ENCODE data around the gene POU4F1. TPM values are rescaled to one million over a fixed set of nuclear protein-coding genes. Genes with fewer than 3 reads are reported as not detected.
A peak's percentile ranks its signal among the peaks of the same experiment; 100 is the strongest.

The POU4F1 gene
- polyA plus RNA-seq, 1 donor from 2014 or later = not detected

DNA sequence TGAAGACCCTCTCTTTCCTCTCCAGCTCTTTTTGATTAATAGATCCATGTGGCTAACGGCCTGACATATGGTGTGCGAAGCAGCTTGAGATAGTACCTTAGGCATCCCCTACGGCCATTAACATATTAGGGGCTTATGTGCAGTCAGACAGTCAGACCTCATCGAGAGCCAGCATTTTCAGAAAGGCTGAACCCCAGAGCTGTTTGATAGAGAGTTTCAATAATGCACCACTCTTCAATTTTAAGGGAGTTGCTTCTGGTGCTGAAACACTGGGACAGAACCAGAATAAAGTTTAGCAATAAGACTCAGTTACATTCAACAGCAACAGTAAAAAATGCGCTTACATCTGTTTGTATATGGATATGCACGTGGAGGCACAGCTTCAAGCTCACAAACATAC lies 10.8 kb downstream of the POU4F1 start:
- Histone ChIP-seq H3K4me2 (ENCODE audit: low read length) (no peak overlapping the region), H3K9me3 (ENCODE audit: low read length) (peaks cover under 1% of the 10 kb centered on the region), H2AFZ (ENCODE audit: low read depth, low read length) (no peak overlapping the region), H3K79me2 (replicated peaks; ENCODE audit: insufficient read depth, low read length) (no peaks in the 10 kb centered on the region), H4K20me1 (ENCODE audit: insufficient read depth) (no peaks in the 10 kb centered on the region), H3K36me3 (ENCODE audit: insufficient read depth, low read length) (no peaks in the 10 kb centered on the region), H3K27me3 (ENCODE audit: insufficient read depth, low read depth, low read length) (peaks cover 100% of the 10 kb centered on the region), H3F3A (ENCODE audit: insufficient read depth, low read length, poor library complexity, severe bottlenecking) (no peaks in the 10 kb centered on the region), H3K27ac (ENCODE audit: low read length) (no peak overlapping the region), H3K9me2 (ENCODE audit: insufficient read depth, low read length) (no peaks in the 10 kb centered on the region), H3K9ac (ENCODE audit: low read length) (no peak overlapping the region), H3K4me3 (ENCODE audit: low read length) (no peak overlapping the region)
- TF ChIP-seq EP300 (conservative IDR thresholded peaks at IDR 0.05; ENCODE audit: poor library complexity, severe bottlenecking) (no peak), POLR2AphosphoS5 (IDR thresholded peaks at IDR 0.05) (no peak), SMC3 (conservative IDR thresholded peaks at IDR 0.05; ENCODE audit: poor library complexity) (no peak), MXI1 (conservative IDR thresholded peaks at IDR 0.05; ENCODE audit: poor library complexity, severe bottlenecking) (no peak), CTCF (IDR thresholded peaks at IDR 0.05; ENCODE audit: poor library complexity, severe bottlenecking) (no peak)

DNA sequence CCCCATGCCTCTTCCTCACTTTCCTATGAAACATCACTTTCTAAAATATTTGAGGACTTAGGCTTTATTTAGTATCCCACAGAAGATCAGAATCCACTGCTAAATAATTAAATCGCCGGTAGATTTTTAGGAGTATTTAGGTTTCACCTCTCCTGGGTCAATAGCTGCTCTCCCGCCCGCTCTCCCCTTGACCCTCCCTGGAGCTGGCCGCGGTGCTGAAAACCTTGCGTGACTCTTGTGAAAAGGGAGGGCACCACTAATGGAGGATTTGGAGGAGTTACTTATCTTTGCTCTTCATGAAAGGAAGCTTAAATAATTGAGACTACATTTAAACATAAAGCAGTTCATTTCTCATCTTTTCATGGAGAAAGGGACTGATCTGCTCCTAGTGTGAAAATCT lies 14.1 kb downstream of the POU4F1 start:
- Histone ChIP-seq H3K27me3 (ENCODE audit: insufficient read depth, low read depth, low read length) (peaks cover 95% of the 10 kb centered on the region), H3K4me2 (ENCODE audit: low read length) (no peak overlapping the region), H3K9me3 (ENCODE audit: low read length) (peaks cover 3% of the 10 kb centered on the region), H3K79me2 (replicated peaks; ENCODE audit: insufficient read depth, low read length) (no peaks in the 10 kb centered on the region), H3K27ac (ENCODE audit: low read length) (no peak overlapping the region), H2AFZ (ENCODE audit: low read depth, low read length) (no peak overlapping the region), H3K4me3 (ENCODE audit: low read length) (no peak overlapping the region), H4K20me1 (ENCODE audit: insufficient read depth) (no peaks in the 10 kb centered on the region), H3K9me2 (ENCODE audit: insufficient read depth, low read length) (no peaks in the 10 kb centered on the region), H3K9ac (ENCODE audit: low read length) (no peak overlapping the region), H3F3A (ENCODE audit: insufficient read depth, low read length, poor library complexity, severe bottlenecking) (no peaks in the 10 kb centered on the region), H3K36me3 (ENCODE audit: insufficient read depth, low read length) (no peaks in the 10 kb centered on the region)
- no peak for TF ChIP-seq EZH2 (IDR thresholded peaks at IDR 0.05; ENCODE audit: borderline replicate concordance, insufficient read depth, low read length, poor library complexity, severe bottlenecking)
- TF ChIP-seq RAD21 (conservative IDR thresholded peaks at IDR 0.05) = no peak
- TF ChIP-seq, protein P1, sequence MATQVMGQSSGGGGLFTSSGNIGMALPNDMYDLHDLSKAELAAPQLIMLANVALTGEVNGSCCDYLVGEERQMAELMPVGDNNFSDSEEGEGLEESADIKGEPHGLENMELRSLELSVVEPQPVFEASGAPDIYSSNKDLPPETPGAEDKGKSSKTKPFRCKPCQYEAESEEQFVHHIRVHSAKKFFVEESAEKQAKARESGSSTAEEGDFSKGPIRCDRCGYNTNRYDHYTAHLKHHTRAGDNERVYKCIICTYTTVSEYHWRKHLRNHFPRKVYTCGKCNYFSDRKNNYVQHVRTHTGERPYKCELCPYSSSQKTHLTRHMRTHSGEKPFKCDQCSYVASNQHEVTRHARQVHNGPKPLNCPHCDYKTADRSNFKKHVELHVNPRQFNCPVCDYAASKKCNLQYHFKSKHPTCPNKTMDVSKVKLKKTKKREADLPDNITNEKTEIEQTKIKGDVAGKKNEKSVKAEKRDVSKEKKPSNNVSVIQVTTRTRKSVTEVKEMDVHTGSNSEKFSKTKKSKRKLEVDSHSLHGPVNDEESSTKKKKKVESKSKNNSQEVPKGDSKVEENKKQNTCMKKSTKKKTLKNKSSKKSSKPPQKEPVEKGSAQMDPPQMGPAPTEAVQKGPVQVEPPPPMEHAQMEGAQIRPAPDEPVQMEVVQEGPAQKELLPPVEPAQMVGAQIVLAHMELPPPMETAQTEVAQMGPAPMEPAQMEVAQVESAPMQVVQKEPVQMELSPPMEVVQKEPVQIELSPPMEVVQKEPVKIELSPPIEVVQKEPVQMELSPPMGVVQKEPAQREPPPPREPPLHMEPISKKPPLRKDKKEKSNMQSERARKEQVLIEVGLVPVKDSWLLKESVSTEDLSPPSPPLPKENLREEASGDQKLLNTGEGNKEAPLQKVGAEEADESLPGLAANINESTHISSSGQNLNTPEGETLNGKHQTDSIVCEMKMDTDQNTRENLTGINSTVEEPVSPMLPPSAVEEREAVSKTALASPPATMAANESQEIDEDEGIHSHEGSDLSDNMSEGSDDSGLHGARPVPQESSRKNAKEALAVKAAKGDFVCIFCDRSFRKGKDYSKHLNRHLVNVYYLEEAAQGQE (IDR thresholded peaks at IDR 0.05; ENCODE audit: borderline replicate concordance) = peak; percentile 51
- no peak for TF ChIP-seq TAF1 (IDR thresholded peaks at IDR 0.05; ENCODE audit: low read depth)

GRCh38 chr13:78587395-78587794 lies 16.0 kb downstream of the POU4F1 start:
- no peak overlapping the region for H3K4me2 ChIP-seq (ENCODE audit: low read length)
- no peaks in the 10 kb centered on the region for H3K79me2 ChIP-seq (replicated peaks; ENCODE audit: insufficient read depth, low read length)
- no peaks in the 10 kb centered on the region for H4K20me1 ChIP-seq (ENCODE audit: insufficient read depth)
- TF ChIP-seq RAD21 (conservative IDR thresholded peaks at IDR 0.05) (no peak), SMC3 (conservative IDR thresholded peaks at IDR 0.05; ENCODE audit: poor library complexity) (no peak), EZH2 (IDR thresholded peaks at IDR 0.05; ENCODE audit: borderline replicate concordance, insufficient read depth, low read length, poor library complexity, severe bottlenecking) (no peak), EP300 (conservative IDR thresholded peaks at IDR 0.05; ENCODE audit: poor library complexity, severe bottlenecking) (no peak), CTCF (IDR thresholded peaks at IDR 0.05; ENCODE audit: poor library complexity, severe bottlenecking) (no peak), POLR2AphosphoS5 (IDR thresholded peaks at IDR 0.05) (no peak), MXI1 (conservative IDR thresholded peaks at IDR 0.05; ENCODE audit: poor library complexity, severe bottlenecking) (no peak), TAF1 (IDR thresholded peaks at IDR 0.05; ENCODE audit: low read depth) (no peak)
- TF ChIP-seq, protein P1 (IDR thresholded peaks at IDR 0.05; ENCODE audit: borderline replicate concordance) = no peak
- H3K4me3 ChIP-seq (ENCODE audit: low read length) = no peak overlapping the region
- no peak overlapping the region for H3K9ac ChIP-seq (ENCODE audit: low read length)
- no peak overlapping the region for H3K27ac ChIP-seq (ENCODE audit: low read length)
- H2AFZ ChIP-seq (ENCODE audit: low read depth, low read length) = no peak overlapping the region
- H3K36me3 ChIP-seq (ENCODE audit: insufficient read depth, low read length) = no peaks in the 10 kb centered on the region
- H3K9me2 ChIP-seq (ENCODE audit: insufficient read depth, low read length) = no peaks in the 10 kb centered on the region
- peaks cover 77% of the 10 kb centered on the region for H3K27me3 ChIP-seq (ENCODE audit: insufficient read depth, low read depth, low read length)
- no peaks in the 10 kb centered on the region for H3F3A ChIP-seq (ENCODE audit: insufficient read depth, low read length, poor library complexity, severe bottlenecking)
- H3K9me3 ChIP-seq (ENCODE audit: low read length) = peaks cover 3% of the 10 kb centered on the region
